ENCODE results near the gene NOS3. TPM values are rescaled to one million over a fixed set of nuclear protein-coding genes. Genes with fewer than 3 reads are reported as not detected.

NOS3 gene
- total and polyA plus RNA-seq, 2 of the 13 experiments (the other 11 are each of a cell fraction or from before 2014, with no cell fraction given) = 3.7 to 7.5 TPM

GRCh38 chr7:151012031-151012692 is 21.3 kb downstream of the NOS3 start (continued):
- TF ChIP-seq PPARG (CRISPR knock-in tag; conservative IDR thresholded peaks at IDR 0.05) = peak; percentile 92
- TF ChIP-seq ZFX (CRISPR knock-in tag; IDR thresholded peaks at IDR 0.05; ENCODE audit: low read depth) = peak; percentile 70
- TF ChIP-seq HMGXB4 (CRISPR knock-in tag; IDR thresholded peaks at IDR 0.05; ENCODE audit: borderline replicate concordance in 1 of 2, low read depth in 1 of 2) = 0 out of 4 replicates have a peak, but pooled peaks of 1 of the 2 experiments have one; percentile 17
- peak; percentile 41; the same call in 1 of the 2 replicates for TF ChIP-seq RARA (CRISPR knock-in tag; IDR thresholded peaks at IDR 0.05)
- TF ChIP-seq, protein P1, sequence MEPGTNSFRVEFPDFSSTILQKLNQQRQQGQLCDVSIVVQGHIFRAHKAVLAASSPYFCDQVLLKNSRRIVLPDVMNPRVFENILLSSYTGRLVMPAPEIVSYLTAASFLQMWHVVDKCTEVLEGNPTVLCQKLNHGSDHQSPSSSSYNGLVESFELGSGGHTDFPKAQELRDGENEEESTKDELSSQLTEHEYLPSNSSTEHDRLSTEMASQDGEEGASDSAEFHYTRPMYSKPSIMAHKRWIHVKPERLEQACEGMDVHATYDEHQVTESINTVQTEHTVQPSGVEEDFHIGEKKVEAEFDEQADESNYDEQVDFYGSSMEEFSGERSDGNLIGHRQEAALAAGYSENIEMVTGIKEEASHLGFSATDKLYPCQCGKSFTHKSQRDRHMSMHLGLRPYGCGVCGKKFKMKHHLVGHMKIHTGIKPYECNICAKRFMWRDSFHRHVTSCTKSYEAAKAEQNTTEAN (CRISPR knock-in tag; conservative IDR thresholded peaks at IDR 0.05) = 0 out of 2 replicates have a peak, but pooled peaks have one; percentile 58
- TF ChIP-seq, protein P2, sequence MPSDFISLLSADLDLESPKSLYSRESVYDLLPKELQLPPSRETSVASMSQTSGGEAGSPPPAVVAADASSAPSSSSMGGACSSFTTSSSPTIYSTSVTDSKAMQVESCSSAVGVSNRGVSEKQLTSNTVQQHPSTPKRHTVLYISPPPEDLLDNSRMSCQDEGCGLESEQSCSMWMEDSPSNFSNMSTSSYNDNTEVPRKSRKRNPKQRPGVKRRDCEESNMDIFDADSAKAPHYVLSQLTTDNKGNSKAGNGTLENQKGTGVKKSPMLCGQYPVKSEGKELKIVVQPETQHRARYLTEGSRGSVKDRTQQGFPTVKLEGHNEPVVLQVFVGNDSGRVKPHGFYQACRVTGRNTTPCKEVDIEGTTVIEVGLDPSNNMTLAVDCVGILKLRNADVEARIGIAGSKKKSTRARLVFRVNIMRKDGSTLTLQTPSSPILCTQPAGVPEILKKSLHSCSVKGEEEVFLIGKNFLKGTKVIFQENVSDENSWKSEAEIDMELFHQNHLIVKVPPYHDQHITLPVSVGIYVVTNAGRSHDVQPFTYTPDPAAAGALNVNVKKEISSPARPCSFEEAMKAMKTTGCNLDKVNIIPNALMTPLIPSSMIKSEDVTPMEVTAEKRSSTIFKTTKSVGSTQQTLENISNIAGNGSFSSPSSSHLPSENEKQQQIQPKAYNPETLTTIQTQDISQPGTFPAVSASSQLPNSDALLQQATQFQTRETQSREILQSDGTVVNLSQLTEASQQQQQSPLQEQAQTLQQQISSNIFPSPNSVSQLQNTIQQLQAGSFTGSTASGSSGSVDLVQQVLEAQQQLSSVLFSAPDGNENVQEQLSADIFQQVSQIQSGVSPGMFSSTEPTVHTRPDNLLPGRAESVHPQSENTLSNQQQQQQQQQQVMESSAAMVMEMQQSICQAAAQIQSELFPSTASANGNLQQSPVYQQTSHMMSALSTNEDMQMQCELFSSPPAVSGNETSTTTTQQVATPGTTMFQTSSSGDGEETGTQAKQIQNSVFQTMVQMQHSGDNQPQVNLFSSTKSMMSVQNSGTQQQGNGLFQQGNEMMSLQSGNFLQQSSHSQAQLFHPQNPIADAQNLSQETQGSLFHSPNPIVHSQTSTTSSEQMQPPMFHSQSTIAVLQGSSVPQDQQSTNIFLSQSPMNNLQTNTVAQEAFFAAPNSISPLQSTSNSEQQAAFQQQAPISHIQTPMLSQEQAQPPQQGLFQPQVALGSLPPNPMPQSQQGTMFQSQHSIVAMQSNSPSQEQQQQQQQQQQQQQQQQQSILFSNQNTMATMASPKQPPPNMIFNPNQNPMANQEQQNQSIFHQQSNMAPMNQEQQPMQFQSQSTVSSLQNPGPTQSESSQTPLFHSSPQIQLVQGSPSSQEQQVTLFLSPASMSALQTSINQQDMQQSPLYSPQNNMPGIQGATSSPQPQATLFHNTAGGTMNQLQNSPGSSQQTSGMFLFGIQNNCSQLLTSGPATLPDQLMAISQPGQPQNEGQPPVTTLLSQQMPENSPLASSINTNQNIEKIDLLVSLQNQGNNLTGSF (CRISPR knock-in tag; IDR thresholded peaks at IDR 0.05) = 0 out of 2 replicates have a peak, but pooled peaks have one; percentile 39
- 0 out of 2 replicates have a peak, but pooled peaks have one; percentile 39 for TF ChIP-seq ZMYM2 (CRISPR knock-in tag; IDR thresholded peaks at IDR 0.05)
- no peak for TF ChIP-seq MATR3 (CRISPR knock-in tag; IDR thresholded peaks at IDR 0.05)
- peak; percentile 20; the same call in 1 of the 2 replicates for TF ChIP-seq BORCS8-MEF2B (CRISPR knock-in tag; IDR thresholded peaks at IDR 0.05)
- TF ChIP-seq ESRRA (CRISPR knock-in tag; IDR thresholded peaks at IDR 0.05; ENCODE audit: low read depth) = peak; percentile 87
- peak; percentile 41; the same call in 1 of the 2 replicates for TF ChIP-seq YEATS4 (CRISPR knock-in tag; IDR thresholded peaks at IDR 0.05; ENCODE audit: borderline replicate concordance)
- no peak for TF ChIP-seq GMEB2 (CRISPR knock-in tag; IDR thresholded peaks at IDR 0.05; ENCODE audit: low read depth)
- TF ChIP-seq IKZF5 (CRISPR knock-in tag; IDR thresholded peaks at IDR 0.05) = 0 out of 2 replicates have a peak, but pooled peaks have one; percentile 25
- TF ChIP-seq POLR2AphosphoS5 (IDR thresholded peaks at IDR 0.05; ENCODE audit: low read depth, low read length) = peak; percentile 64
